WTC11 (cell line): Measurements from ENCODE around the gene TBC1D22A.

Experiments
- ELF4 ChIP-seq: sonication (generic); formaldehyde crosslinking; IDR thresholded peaks from 2 replicates; pipeline ENCODE4 v1.8.1; 2022; ENCODE audit warnings: low read depth, mild to moderate bottlenecking, moderate library complexity, missing genetic modification reagents
- ESRRA ChIP-seq: sonication (generic); formaldehyde crosslinking; IDR thresholded peaks from 2 replicates; pipeline ENCODE4 v1.8.1; 2022; ENCODE audit warnings: mild to moderate bottlenecking, missing genetic modification reagents, borderline replicate concordance
- FOXK1 ChIP-seq: sonication (generic); formaldehyde crosslinking; IDR thresholded peaks from 2 replicates; pipeline ENCODE4 v1.8.0; 2022; ENCODE audit warnings: mild to moderate bottlenecking, moderate library complexity, missing genetic modification reagents
- IRF2 ChIP-seq: sonication (generic); formaldehyde crosslinking; IDR thresholded peaks from 2 replicates; pipeline ENCODE4 v1.8.0; 2022; ENCODE audit warnings: low read depth, missing genetic modification reagents, borderline replicate concordance
- NR3C1 ChIP-seq: sonication (generic); formaldehyde crosslinking; conservative IDR thresholded peaks from 2 replicates; pipeline ENCODE4 v1.8.1; 2023; ENCODE audit warnings: low read depth, mild to moderate bottlenecking, missing genetic modification reagents
- ZNF138 ChIP-seq: sonication (generic); formaldehyde crosslinking; conservative IDR thresholded peaks from 2 replicates; pipeline ENCODE4 v1.8.1; 2022; ENCODE audit warnings: mild to moderate bottlenecking, moderate library complexity, missing genetic modification reagents
- ZNF263 ChIP-seq: sonication (generic); formaldehyde crosslinking; IDR thresholded peaks from 2 replicates; pipeline ENCODE4 v1.8.1; 2022; ENCODE audit warnings: low read depth, mild to moderate bottlenecking, moderate library complexity, missing genetic modification reagents
- ZNF423 ChIP-seq: fragments of 250-450 bp; sonication (Bioruptor Pico); IDR thresholded peaks from 2 replicates; pipeline ENCODE4 v2.1.2; 2022; ENCODE audit warnings: mild to moderate bottlenecking, moderate library complexity
- TF ChIP-seq, protein P1 (sequence below): fragments of 200-600 bp; IDR thresholded peaks from 2 replicates; pipeline ENCODE4 v1.8.0; 2022; ENCODE audit warnings: antibody characterized with exemption
- TF ChIP-seq, protein P2 (sequence below): sonication (generic); formaldehyde crosslinking; IDR thresholded peaks from 2 replicates; pipeline ENCODE4 v1.8.1; 2023; ENCODE audit warnings: mild to moderate bottlenecking, missing genetic modification reagents
- TF ChIP-seq, protein P3 (sequence below): sonication (generic); formaldehyde crosslinking; IDR thresholded peaks from 2 replicates; pipeline ENCODE4 v1.8.1; 2022; ENCODE audit warnings: missing genetic modification reagents, borderline replicate concordance

DNA sequence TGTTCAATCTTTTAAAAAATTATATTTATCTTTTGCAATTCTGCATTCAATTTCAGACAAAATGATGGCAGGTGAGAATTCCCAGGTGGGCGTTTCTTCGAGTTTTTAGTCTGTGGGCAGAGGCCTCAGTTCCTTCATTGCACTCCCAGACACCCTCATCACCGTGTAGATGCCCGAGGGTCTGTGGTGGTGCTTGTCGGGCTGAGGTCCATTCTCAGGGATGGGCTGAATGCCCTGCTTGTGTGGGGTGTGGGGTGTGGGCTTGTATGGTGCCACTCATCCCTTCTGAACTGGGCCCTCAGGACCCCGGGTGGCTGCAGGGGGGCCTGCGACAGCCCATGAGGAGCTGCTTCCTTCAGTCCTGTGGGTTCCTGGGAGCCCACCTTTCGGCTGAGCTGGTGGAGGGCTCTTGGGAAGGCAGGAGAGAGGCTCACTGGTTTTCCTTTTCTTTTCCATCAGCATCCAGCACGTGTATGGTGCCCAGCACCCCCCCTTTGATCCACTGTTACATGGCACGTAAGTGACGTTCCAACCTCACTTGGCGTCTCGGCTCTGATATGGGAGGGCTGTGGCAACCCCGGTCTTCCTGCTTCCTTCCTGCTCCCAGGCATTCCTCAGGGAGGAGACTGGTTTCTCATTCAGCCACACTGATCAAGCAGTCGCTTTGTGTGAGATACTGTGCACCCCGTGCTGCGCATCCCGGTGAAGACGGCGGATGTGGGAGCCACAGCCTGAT, 29.8 kb downstream of the TBC1D22A start:
- TF ChIP-seq, protein P1, sequence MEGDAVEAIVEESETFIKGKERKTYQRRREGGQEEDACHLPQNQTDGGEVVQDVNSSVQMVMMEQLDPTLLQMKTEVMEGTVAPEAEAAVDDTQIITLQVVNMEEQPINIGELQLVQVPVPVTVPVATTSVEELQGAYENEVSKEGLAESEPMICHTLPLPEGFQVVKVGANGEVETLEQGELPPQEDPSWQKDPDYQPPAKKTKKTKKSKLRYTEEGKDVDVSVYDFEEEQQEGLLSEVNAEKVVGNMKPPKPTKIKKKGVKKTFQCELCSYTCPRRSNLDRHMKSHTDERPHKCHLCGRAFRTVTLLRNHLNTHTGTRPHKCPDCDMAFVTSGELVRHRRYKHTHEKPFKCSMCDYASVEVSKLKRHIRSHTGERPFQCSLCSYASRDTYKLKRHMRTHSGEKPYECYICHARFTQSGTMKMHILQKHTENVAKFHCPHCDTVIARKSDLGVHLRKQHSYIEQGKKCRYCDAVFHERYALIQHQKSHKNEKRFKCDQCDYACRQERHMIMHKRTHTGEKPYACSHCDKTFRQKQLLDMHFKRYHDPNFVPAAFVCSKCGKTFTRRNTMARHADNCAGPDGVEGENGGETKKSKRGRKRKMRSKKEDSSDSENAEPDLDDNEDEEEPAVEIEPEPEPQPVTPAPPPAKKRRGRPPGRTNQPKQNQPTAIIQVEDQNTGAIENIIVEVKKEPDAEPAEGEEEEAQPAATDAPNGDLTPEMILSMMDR: no peak
- TF ChIP-seq, protein P2, sequence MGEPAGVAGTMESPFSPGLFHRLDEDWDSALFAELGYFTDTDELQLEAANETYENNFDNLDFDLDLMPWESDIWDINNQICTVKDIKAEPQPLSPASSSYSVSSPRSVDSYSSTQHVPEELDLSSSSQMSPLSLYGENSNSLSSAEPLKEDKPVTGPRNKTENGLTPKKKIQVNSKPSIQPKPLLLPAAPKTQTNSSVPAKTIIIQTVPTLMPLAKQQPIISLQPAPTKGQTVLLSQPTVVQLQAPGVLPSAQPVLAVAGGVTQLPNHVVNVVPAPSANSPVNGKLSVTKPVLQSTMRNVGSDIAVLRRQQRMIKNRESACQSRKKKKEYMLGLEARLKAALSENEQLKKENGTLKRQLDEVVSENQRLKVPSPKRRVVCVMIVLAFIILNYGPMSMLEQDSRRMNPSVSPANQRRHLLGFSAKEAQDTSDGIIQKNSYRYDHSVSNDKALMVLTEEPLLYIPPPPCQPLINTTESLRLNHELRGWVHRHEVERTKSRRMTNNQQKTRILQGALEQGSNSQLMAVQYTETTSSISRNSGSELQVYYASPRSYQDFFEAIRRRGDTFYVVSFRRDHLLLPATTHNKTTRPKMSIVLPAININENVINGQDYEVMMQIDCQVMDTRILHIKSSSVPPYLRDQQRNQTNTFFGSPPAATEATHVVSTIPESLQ (CRISPR knock-in tag): no peak
- TF ChIP-seq IRF2 (CRISPR knock-in tag) (no peak), ESRRA (CRISPR knock-in tag) (no peak), ZNF138 (no peak), ELF4 (CRISPR knock-in tag) (no peak), NR3C1 (CRISPR knock-in tag) (no peak), FOXK1 (CRISPR knock-in tag) (no peak), ZNF263 (no peak), ZNF423 (no peak)
- TF ChIP-seq, protein P3, sequence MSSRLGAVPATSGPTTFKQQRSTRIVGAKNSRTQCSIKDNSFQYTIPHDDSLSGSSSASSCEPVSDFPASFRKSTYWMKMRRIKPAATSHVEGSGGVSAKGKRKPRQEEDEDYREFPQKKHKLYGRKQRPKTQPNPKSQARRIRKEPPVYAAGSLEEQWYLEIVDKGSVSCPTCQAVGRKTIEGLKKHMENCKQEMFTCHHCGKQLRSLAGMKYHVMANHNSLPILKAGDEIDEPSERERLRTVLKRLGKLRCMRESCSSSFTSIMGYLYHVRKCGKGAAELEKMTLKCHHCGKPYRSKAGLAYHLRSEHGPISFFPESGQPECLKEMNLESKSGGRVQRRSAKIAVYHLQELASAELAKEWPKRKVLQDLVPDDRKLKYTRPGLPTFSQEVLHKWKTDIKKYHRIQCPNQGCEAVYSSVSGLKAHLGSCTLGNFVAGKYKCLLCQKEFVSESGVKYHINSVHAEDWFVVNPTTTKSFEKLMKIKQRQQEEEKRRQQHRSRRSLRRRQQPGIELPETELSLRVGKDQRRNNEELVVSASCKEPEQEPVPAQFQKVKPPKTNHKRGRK (CRISPR knock-in tag): no peak
